Measurements from ENCODE around the gene AOC2. TPM values are rescaled to one million over a fixed set of nuclear protein-coding genes. Genes with fewer than 3 reads are reported as not detected.

Gene AOC2
- total and polyA plus RNA-seq, 2 of the 13 experiments (the other 11 are each of a cell fraction or from before 2014, with no cell fraction given) = 1.2 to 3.3 TPM

GRCh38 chr17:42855048-42855596 lies 10.7 kb downstream of the AOC2 start (continued):
- no peak for TF ChIP-seq ASH2L (IDR thresholded peaks at IDR 0.05; ENCODE audit: insufficient read length, low read depth, low read length)
- no peak for TF ChIP-seq SIX1 (CRISPR knock-in tag; IDR thresholded peaks at IDR 0.05; ENCODE audit: borderline replicate concordance)
- TF ChIP-seq MATR3 (CRISPR knock-in tag; IDR thresholded peaks at IDR 0.05) = no peak
- peak; percentile 54; the same call in 1 of the 2 replicates for TF ChIP-seq ELF3 (CRISPR knock-in tag; IDR thresholded peaks at IDR 0.05)
- no peak for TF ChIP-seq EEA1 (CRISPR knock-in tag; IDR thresholded peaks at IDR 0.05; ENCODE audit: borderline replicate concordance)
- no peak for TF ChIP-seq ZNF318 (CRISPR knock-in tag; IDR thresholded peaks at IDR 0.05)
- no peak for TF ChIP-seq ZNF784 (CRISPR knock-in tag; IDR thresholded peaks at IDR 0.05; ENCODE audit: borderline replicate concordance)
- no peak for TF ChIP-seq RERE (CRISPR knock-in tag; IDR thresholded peaks at IDR 0.05; ENCODE audit: low read depth)
- peak; percentile 35; the same call in 1 of the 2 replicates for TF ChIP-seq ZBTB21 (CRISPR knock-in tag; IDR thresholded peaks at IDR 0.05)
- no peak for TF ChIP-seq HES4 (CRISPR knock-in tag; IDR thresholded peaks at IDR 0.05; ENCODE audit: borderline replicate concordance)
- TF ChIP-seq PHF5A (CRISPR knock-in tag; IDR thresholded peaks at IDR 0.05; ENCODE audit: low read depth, unreplicated experiment) = peak; percentile 18
- no peak for TF ChIP-seq ETV6 (CRISPR knock-in tag; conservative IDR thresholded peaks at IDR 0.05)
- TF ChIP-seq ZNF225 (CRISPR knock-in tag; IDR thresholded peaks at IDR 0.05) = no peak
- no peak for TF ChIP-seq PBX3 (CRISPR knock-in tag; IDR thresholded peaks at IDR 0.05; ENCODE audit: borderline replicate concordance)

Data from HepG2 (cell line).